ENCODE results near the gene RPUSD1. TPM values are rescaled to one million over a fixed set of nuclear protein-coding genes. Genes with fewer than 3 reads are reported as not detected.
A peak's percentile ranks its signal among the peaks of the same experiment; 100 is the strongest.
"Not testable (repeated sequence)": the region's sequence is repeated elsewhere in the genome, so short reads cannot be mapped to it uniquely, and the experiment has no call there.

The RPUSD1 gene
- 58.7 and 63.4 TPM in 2 replicates for total RNA-seq (2014; rRNA removed; shearing (Covaris generic))

GRCh38 chr16:787978-788398 lies at the start of gene RPUSD1:
Gene RPUSD1 (minus strand): TSS chr16:788381. CDS start chr16:787737, 644 bp downstream.
- Histone ChIP-seq H3K4me3 (ENCODE audit: insufficient read depth, low read depth, low read length) (peak within 1 kb of the TSS; percentile 98), H3K36me3 (replicated peaks; ENCODE audit: control insufficient read depth, insufficient read depth, low read length) (peaks cover 18% of the 10 kb centered on the region), H3K27me3 (ENCODE audit: control insufficient read depth, insufficient read depth, low read length) (no peaks in the 10 kb centered on the region)
- no peak for DNase-seq

- not testable (repeated sequence) for H3K4me3 ChIP-seq (ENCODE audit: insufficient read depth, low read depth, low read length); H3K36me3 ChIP-seq (replicated peaks; ENCODE audit: control insufficient read depth, insufficient read depth, low read length); H3K27me3 ChIP-seq (ENCODE audit: control insufficient read depth, insufficient read depth, low read length); DNase-seq
These were observed 48.6 kb upstream of the RPUSD1 start for GRCh38 chr16:836822-837221.

GRCh38 chr16:836221-836620 lies 48.0 kb upstream of the RPUSD1 start:
- Histone ChIP-seq H3K4me3 (ENCODE audit: insufficient read depth, low read depth, low read length) (no peak overlapping the region), H3K27me3 (ENCODE audit: control insufficient read depth, insufficient read depth, low read length) (no peaks in the 10 kb centered on the region), H3K36me3 (replicated peaks; ENCODE audit: control insufficient read depth, insufficient read depth, low read length) (no peaks in the 10 kb centered on the region)
- DNase-seq: no peak

GRCh38 chr16:835373-835772 lies 47.2 kb upstream of the RPUSD1 start:
- Histone ChIP-seq H3K27me3 (ENCODE audit: control insufficient read depth, insufficient read depth, low read length) (no peaks in the 10 kb centered on the region), H3K4me3 (ENCODE audit: insufficient read depth, low read depth, low read length) (no peak overlapping the region), H3K36me3 (replicated peaks; ENCODE audit: control insufficient read depth, insufficient read depth, low read length) (no peaks in the 10 kb centered on the region)
- no peak for DNase-seq

- no peak for DNase-seq
- H3K4me3 ChIP-seq (ENCODE audit: insufficient read depth, low read depth, low read length): no peak overlapping the region
- H3K36me3 ChIP-seq (replicated peaks; ENCODE audit: control insufficient read depth, insufficient read depth, low read length): no peaks in the 10 kb centered on the region
- no peaks in the 10 kb centered on the region for H3K27me3 ChIP-seq (ENCODE audit: control insufficient read depth, insufficient read depth, low read length)
These were observed 45.2 kb upstream of the RPUSD1 start for GRCh38 chr16:833411-833810.

GRCh38 chr16:832652-833336 lies 44.6 kb upstream of the RPUSD1 start:
- Histone ChIP-seq H3K36me3 (replicated peaks; ENCODE audit: control insufficient read depth, insufficient read depth, low read length) (no peaks in the 10 kb centered on the region), H3K4me3 (ENCODE audit: insufficient read depth, low read depth, low read length) (no peak overlapping the region), H3K27me3 (ENCODE audit: control insufficient read depth, insufficient read depth, low read length) (no peaks in the 10 kb centered on the region)
- DNase-seq: no peak

GRCh38 chr16:831571-832413 lies 43.6 kb upstream of the RPUSD1 start:
- no peak for DNase-seq
- Histone ChIP-seq H3K27me3 (ENCODE audit: control insufficient read depth, insufficient read depth, low read length) (no peaks in the 10 kb centered on the region), H3K4me3 (ENCODE audit: insufficient read depth, low read depth, low read length) (no peak overlapping the region), H3K36me3 (replicated peaks; ENCODE audit: control insufficient read depth, insufficient read depth, low read length) (no peaks in the 10 kb centered on the region)

- peak; percentile 86 for DNase-seq
- Histone ChIP-seq H3K27me3 (ENCODE audit: control insufficient read depth, insufficient read depth, low read length) (no peaks in the 10 kb centered on the region), H3K4me3 (ENCODE audit: insufficient read depth, low read depth, low read length) (no peak overlapping the region), H3K36me3 (replicated peaks; ENCODE audit: control insufficient read depth, insufficient read depth, low read length) (no peaks in the 10 kb centered on the region)
These were observed 42.8 kb upstream of the RPUSD1 start for GRCh38 chr16:830871-831570.

- Histone ChIP-seq H3K27me3 (ENCODE audit: control insufficient read depth, insufficient read depth, low read length) (no peaks in the 10 kb centered on the region), H3K36me3 (replicated peaks; ENCODE audit: control insufficient read depth, insufficient read depth, low read length) (no peaks in the 10 kb centered on the region), H3K4me3 (ENCODE audit: insufficient read depth, low read depth, low read length) (no peak overlapping the region)
- no peak for DNase-seq
These were observed 42.1 kb upstream of the RPUSD1 start for GRCh38 chr16:830107-830870.

- Histone ChIP-seq H3K4me3 (ENCODE audit: insufficient read depth, low read depth, low read length) (no peak overlapping the region), H3K36me3 (replicated peaks; ENCODE audit: control insufficient read depth, insufficient read depth, low read length) (no peaks in the 10 kb centered on the region), H3K27me3 (ENCODE audit: control insufficient read depth, insufficient read depth, low read length) (no peaks in the 10 kb centered on the region)
- DNase-seq: no peak
These were observed 40.7 kb upstream of the RPUSD1 start for GRCh38 chr16:828891-829290.

- Histone ChIP-seq H3K27me3 (ENCODE audit: control insufficient read depth, insufficient read depth, low read length) (no peaks in the 10 kb centered on the region), H3K4me3 (ENCODE audit: insufficient read depth, low read depth, low read length) (no peak overlapping the region), H3K36me3 (replicated peaks; ENCODE audit: control insufficient read depth, insufficient read depth, low read length) (no peaks in the 10 kb centered on the region)
- DNase-seq: no peak
These were observed 39.3 kb upstream of the RPUSD1 start for GRCh38 chr16:827513-827912.

GRCh38 chr16:825341-826061 lies 37.3 kb upstream of the RPUSD1 start:
- Histone ChIP-seq H3K27me3 (ENCODE audit: control insufficient read depth, insufficient read depth, low read length) (no peaks in the 10 kb centered on the region), H3K36me3 (replicated peaks; ENCODE audit: control insufficient read depth, insufficient read depth, low read length) (no peaks in the 10 kb centered on the region), H3K4me3 (ENCODE audit: insufficient read depth, low read depth, low read length) (no peak overlapping the region)
- peak; percentile 73 for DNase-seq

- DNase-seq: no peak
- no peaks in the 10 kb centered on the region for H3K36me3 ChIP-seq (replicated peaks; ENCODE audit: control insufficient read depth, insufficient read depth, low read length)
These were observed 36.4 kb upstream of the RPUSD1 start for GRCh38 chr16:824601-825000.

GRCh38 chr16:824194-824593 lies 36.0 kb upstream of the RPUSD1 start:
- H3K4me3 ChIP-seq (ENCODE audit: insufficient read depth, low read depth, low read length): no peak overlapping the region
- H3K27me3 ChIP-seq (ENCODE audit: control insufficient read depth, insufficient read depth, low read length): no peaks in the 10 kb centered on the region
- DNase-seq: no peak
- no peaks in the 10 kb centered on the region for H3K36me3 ChIP-seq (replicated peaks; ENCODE audit: control insufficient read depth, insufficient read depth, low read length)

More at GRCh38 chr16:824601-825000, 36.4 kb upstream of the RPUSD1 start:
- no peak overlapping the region for H3K4me3 ChIP-seq (ENCODE audit: insufficient read depth, low read depth, low read length)
- H3K27me3 ChIP-seq (ENCODE audit: control insufficient read depth, insufficient read depth, low read length): no peaks in the 10 kb centered on the region

Data from H7 (cell line).